ENCODE measurements around the gene KIAA0513. TPM values are rescaled to one million over a fixed set of nuclear protein-coding genes. Genes with fewer than 3 reads are reported as not detected.
A peak's percentile ranks its signal among the peaks of the same experiment; 100 is the strongest.

The KIAA0513 gene
- total RNA-seq, 2 donors from 2014 or later = 13.4 to 50.1 TPM

DNA sequence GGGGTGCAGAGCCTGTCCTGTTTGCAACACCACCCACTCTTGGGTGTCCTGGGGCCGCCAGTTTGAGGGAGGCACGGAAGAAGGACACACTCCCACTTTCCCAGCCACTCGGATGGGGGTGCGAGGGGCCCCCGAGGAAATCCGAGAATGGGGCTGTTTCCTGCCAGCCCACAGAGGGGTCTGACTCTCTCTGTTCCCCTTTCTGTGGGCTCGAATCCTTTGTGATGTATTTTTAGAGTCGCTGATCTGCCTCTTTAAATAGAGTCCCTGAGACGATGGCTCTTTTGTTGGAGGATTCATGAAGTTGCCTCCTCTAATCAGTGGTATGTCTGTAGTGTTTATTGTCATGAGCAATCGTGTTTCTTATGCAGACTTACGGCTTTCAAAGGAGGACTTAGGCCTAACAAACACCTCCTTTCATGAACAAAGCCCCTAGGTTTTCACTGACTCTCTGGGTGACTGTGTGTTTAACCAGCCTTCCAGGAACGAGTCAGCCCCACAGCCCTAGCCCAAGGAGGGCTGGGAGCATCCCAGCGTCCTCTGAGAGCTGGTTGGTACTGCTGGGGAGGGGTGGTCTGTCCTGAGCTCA lies 55.5 kb downstream of the KIAA0513 start:
- H3K27me3 ChIP-seq (replicated peaks; ENCODE audit: insufficient read depth) = no peaks in the 10 kb centered on the region
- H3K4me3 ChIP-seq = no peak overlapping the region
- ATAC-seq (ENCODE audit: insufficient number of reproducible peaks, low FRiP score, low read depth) (no peak), DNase-seq (ENCODE audit: low spot score) (no peak)
- no peaks in the 10 kb centered on the region for H3K9me3 ChIP-seq
- TF ChIP-seq, protein P1, sequence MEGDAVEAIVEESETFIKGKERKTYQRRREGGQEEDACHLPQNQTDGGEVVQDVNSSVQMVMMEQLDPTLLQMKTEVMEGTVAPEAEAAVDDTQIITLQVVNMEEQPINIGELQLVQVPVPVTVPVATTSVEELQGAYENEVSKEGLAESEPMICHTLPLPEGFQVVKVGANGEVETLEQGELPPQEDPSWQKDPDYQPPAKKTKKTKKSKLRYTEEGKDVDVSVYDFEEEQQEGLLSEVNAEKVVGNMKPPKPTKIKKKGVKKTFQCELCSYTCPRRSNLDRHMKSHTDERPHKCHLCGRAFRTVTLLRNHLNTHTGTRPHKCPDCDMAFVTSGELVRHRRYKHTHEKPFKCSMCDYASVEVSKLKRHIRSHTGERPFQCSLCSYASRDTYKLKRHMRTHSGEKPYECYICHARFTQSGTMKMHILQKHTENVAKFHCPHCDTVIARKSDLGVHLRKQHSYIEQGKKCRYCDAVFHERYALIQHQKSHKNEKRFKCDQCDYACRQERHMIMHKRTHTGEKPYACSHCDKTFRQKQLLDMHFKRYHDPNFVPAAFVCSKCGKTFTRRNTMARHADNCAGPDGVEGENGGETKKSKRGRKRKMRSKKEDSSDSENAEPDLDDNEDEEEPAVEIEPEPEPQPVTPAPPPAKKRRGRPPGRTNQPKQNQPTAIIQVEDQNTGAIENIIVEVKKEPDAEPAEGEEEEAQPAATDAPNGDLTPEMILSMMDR (IDR thresholded peaks at IDR 0.05) = no peak
- no peak overlapping the region for H3K27ac ChIP-seq
- no peaks in the 10 kb centered on the region for H3K4me1 ChIP-seq (ENCODE audit: control insufficient read depth in 1 of 2, low read depth in 2 of 2)
- H3K36me3 ChIP-seq = peaks cover 14% of the 10 kb centered on the region

DNA sequence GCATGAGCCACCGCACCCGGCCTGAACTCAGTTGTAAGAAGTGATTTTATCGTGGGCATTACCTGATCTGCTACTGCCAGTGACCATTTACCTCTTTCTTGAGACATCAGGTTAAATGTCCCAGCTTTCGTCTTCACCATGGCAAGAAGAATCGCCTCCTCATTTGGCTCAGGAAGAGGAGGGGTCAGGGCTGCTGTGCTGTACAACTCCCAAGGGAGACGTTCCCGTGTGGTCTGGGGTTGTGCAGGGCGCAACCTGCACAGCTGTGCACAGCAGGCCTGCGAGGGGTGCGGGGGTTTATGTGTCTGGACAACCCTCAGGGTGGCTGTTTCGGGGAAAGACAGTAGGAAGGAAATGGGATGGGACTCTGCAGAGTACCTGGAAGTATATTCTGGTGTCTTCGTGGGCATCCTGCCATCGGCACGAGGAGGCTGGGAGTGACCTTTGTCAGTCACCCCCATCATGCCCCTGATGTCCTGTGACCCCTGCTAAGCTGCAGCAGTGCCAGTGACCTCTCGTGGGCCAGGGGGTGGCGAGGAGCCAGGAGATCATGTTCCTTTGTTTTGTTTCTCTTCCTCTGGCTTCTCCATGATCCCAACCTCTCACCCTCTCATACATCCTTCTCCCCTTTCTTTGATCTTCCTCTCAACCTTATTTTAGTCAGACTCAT lies 57.4 kb downstream of the KIAA0513 start:
- peaks cover 6% of the 10 kb centered on the region for H3K36me3 ChIP-seq
- ATAC-seq (ENCODE audit: insufficient number of reproducible peaks, low FRiP score, low read depth) (no peak), DNase-seq (ENCODE audit: low spot score) (no peak)
- no peaks in the 10 kb centered on the region for H3K9me3 ChIP-seq
- H3K27me3 ChIP-seq (replicated peaks; ENCODE audit: insufficient read depth) = no peaks in the 10 kb centered on the region
- TF ChIP-seq, protein P1 (IDR thresholded peaks at IDR 0.05) = no peak
- H3K4me1 ChIP-seq (ENCODE audit: control insufficient read depth in 1 of 2, low read depth in 2 of 2) = peaks cover 8 to 10% of the 10 kb centered on the region in 2 donors
- H3K4me3 ChIP-seq = no peak overlapping the region
- no peak overlapping the region for H3K27ac ChIP-seq

DNA sequence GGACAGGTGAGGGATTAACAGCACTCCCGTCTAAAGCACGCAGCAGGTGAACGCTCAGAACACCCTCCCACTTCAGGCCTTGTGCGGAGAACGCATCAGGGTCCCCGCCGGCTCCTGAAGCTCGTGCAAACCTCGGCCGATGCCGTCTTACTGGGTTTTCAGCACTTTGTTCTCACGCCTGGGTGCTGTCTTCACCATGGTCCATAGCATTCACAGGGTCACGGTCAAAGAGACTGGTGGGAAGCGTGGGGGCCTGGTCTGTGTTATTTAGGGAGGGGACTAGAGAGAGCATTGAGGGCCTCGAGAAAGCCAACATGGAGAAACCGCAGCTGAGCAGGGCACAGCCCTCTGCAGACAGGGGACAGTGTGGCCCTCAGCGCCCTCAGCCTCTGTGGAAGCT lies 58.1 kb downstream of the KIAA0513 start:
- H3K9me3 ChIP-seq = no peaks in the 10 kb centered on the region
- H3K27me3 ChIP-seq (replicated peaks; ENCODE audit: insufficient read depth) = no peaks in the 10 kb centered on the region
- ATAC-seq (ENCODE audit: insufficient number of reproducible peaks, low FRiP score, low read depth) (no peak), DNase-seq (ENCODE audit: low spot score) (no peak)
- TF ChIP-seq, protein P1 (IDR thresholded peaks at IDR 0.05) = no peak
- H3K4me1 ChIP-seq (ENCODE audit: control insufficient read depth in 1 of 2, low read depth in 2 of 2) = peaks cover 12 to 18% of the 10 kb centered on the region in 2 donors
- H3K4me3 ChIP-seq = no peak overlapping the region
- H3K27ac ChIP-seq = no peak overlapping the region
- peaks cover 6% of the 10 kb centered on the region for H3K36me3 ChIP-seq

DNA sequence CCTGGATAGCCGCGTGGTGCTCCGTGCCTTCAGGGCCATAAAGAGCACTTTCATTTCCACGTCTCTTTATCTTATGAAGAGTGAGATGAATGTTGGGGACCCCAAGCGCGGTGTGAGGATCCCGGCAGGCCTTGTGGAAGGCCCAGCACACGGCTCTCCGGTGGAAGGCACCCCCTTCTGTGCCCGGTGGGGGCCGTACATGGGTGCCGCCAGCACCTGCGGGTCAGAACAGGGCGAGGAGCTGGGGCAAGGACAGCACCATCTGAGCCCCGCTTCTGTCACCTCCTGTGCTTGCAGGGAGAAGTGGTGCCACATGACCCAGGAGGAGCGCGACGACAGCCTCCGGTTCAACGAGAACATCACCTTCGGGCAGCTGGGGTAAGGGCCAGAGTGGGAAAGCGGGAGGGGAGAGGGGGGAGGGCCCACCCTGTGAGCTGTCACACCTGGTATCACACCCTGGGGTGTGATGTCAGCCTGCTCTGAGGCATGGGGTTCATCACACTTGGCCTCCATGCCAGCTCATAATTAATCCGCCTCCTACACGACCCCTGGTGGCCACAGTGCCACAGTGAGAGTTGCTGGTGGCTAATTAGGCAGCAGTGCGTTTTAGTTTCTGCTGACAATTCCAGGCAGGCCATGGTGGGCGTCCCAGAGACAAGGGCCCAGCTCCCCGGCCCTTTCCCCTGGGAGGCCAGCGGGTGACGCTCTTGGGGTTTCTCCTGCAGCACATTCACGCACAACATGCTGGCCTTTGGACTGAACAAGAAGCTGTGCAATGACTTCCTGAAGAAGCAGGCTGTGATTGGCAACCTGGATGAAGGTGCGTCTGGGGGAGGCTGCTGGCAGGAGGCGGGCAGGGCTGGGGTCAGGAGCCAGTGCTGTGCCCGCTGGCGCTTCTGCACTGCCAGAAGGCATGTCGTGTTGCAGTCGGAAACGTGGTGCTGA lies 59.0 kb downstream of the KIAA0513 start:
- Histone ChIP-seq H3K27me3 (replicated peaks; ENCODE audit: insufficient read depth) (no peaks in the 10 kb centered on the region), H3K4me1 (ENCODE audit: control insufficient read depth in 1 of 2, low read depth in 2 of 2) (peaks cover 13 to 18% of the 10 kb centered on the region in 2 donors), H3K4me3 (no peak overlapping the region), H3K36me3 (peaks cover 6% of the 10 kb centered on the region), H3K9me3 (no peaks in the 10 kb centered on the region), H3K27ac (no peak overlapping the region)
- TF ChIP-seq, protein P1 (IDR thresholded peaks at IDR 0.05) = peak; percentile 50
- ATAC-seq (ENCODE audit: insufficient number of reproducible peaks, low FRiP score, low read depth) (no peak), DNase-seq (ENCODE audit: low spot score) (no peak)
